Stimulated activated CD8-positive, alpha-beta memory T cell treated with anti-CD3 and anti-CD28 coated beads, Interleukin-12 subunit alpha, Interleukin-12 subunit beta, amount 100 ng/mL, for 4 hours (primary cell): Measurements from ENCODE around the gene UBE2E2.

ENCODE experiments used
- DNase-seq: peaks from one replicate; pipeline ENCODE4 v3.0.0-alpha.2; 2020; ENCODE audit warnings: low read depth

The UBE2E2 gene

GRCh38 chr3:23537101-23537551 is 334.0 kb downstream of the UBE2E2 start:
- DNase-seq = no peak

DNA sequence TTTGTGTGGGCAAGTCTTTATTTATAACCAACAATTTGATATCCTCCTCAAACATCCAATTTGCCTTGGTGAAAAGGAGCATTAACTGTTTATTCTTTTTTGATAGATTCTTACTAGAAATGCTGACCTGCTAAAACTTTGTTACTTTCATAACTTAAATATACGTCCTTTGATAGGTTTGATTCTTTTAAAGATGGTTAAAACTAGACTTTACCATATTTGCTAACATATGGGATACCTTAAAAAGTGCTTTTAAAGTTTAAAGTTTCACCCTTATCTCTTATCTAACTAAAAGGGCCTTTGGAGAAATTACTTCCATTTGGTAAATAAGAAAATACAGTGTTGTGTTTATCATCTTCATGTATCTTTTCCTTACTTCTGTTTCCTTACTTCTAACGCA is 336.1 kb downstream of the UBE2E2 start:
- DNase-seq = no peak

DNA sequence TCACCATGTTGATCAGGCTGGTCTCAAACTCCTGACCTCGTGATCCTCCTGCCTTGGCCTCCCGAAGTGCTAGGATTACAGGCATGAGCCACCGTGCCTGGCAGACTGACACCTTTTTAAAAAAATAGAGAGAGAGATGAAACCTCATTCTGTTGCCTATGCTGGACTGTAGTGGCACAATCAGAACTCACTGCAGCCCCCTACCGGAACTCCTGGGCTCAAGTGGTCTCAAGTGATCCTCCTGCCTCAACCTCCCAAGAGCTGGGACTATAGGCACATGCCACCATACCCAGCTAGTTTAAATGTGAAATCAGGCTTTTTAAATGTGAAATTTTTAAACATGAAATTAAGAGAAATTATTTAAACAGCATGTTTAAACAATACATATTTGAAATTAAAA is 337.5 kb downstream of the UBE2E2 start:
- DNase-seq = no peak

- DNase-seq = no peak
Measured at GRCh38 chr3:23542079-23542478, 339.0 kb downstream of the UBE2E2 start.

DNA sequence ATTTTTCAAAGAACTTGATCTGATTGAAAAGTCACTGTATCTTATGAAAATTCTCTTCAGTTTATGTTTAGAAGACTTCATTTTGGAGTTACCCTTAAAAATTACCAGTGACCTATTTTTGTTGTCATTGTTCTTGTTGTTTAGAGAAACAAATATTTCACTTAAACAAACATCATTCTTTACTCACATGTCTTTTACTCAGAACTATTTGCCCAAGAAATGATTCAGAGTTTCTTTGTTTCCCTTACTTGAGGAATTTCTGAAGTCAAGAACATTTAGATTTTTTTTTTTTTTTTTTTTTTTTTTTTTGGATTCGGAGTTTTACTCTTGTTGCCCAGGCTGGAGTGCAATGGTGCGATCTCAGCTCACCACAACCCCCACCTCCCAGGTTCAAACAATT is 343.1 kb downstream of the UBE2E2 start:
- no peak for DNase-seq

DNA sequence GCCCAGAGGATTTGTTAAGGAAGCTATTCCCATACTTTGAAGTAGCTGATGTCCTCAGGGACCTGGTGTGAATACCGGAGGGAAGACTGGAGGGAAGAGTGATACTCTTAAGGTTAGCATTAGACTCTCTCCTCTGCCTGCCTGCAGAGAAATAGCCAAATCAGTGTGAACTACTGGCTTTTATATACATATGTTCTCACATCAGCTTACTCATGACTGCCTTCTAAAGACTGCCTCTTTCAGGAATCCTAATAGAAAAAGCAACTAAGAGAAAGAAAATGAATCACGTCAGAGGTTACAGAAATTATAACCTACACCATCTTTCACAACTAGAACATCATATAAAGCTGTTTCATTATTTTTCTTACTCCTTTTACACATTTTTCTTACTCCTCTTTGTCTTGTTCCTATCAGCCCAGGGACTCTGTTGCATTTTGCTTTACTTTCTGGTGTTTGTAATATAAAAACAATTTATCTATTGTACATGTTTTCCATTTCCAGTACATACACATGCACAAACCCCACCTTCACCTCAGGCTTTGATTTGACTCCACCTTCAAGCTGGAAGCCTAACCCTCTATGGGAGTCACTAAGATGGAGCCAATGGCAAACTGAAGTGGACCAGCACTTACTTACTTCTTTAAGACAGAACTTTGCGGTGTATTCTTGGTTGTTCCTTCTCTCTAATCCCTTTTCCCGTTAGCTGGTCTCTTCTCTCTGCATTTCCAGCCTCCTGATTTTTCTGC is 345.0 kb downstream of the UBE2E2 start:
- no peak for DNase-seq

DNA sequence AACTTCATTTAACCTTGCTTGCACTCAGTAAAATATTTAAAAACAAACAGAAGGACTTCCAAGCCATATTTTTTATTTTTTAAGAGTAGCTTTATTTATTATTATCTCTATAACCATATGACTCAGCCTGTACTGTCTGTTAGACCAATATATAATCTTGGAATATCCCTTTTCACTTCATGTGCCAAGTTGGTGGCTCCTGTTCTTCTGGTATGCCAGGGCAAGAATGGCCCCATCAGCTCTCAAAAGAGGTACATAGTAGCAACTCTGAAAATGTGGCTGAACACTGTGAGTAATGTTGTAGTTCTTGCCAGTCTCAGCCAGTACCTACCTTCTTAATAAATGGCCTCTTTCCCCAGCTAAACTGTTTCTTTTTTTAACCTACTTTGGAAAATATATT is 345.6 kb downstream of the UBE2E2 start:
- DNase-seq = no peak

- no peak for DNase-seq
Measured at GRCh38 chr3:23549148-23549910, 346.2 kb downstream of the UBE2E2 start.

GRCh38 chr3:23550402-23550801 is 347.3 kb downstream of the UBE2E2 start:
- no peak for DNase-seq

GRCh38 chr3:23552506-23552905 is 349.4 kb downstream of the UBE2E2 start:
- no peak for DNase-seq

GRCh38 chr3:23553353-23553752 is 350.2 kb downstream of the UBE2E2 start:
- DNase-seq = no peak

DNA sequence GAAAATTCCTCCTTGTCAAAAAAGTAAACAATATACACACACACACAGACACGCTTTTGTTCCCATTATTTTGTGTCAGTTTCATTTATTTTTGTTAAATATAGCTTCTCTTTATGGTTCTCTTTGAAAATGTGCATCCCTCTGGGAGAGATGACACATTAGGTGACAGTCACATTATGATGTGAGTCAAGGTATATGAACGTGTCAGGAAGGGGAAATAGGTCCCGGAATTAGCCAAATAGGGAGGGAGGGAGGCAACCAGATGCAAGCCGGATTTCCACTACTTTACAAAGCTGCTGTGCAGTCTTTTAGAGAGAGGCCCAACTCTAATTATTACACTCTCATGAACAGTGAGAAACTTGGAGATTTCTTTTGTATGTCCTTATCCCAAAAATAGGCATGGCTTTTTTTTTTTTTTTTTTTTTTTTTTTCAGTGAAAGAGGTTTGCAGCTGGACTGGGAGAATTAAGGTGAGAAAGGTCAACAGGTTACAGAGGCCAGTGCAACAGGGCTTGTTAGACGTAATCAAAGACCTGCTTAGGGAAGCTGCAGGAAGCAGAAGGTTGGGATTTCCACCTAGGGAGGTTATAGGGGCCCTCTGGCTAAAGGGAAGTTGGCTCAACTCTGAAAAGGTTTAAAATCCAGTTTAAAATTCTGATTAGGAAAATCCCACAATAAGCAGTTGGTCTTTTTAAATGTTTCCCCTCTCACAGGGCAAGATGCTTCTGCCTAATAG is 362.1 kb downstream of the UBE2E2 start:
- DNase-seq = no peak

DNA sequence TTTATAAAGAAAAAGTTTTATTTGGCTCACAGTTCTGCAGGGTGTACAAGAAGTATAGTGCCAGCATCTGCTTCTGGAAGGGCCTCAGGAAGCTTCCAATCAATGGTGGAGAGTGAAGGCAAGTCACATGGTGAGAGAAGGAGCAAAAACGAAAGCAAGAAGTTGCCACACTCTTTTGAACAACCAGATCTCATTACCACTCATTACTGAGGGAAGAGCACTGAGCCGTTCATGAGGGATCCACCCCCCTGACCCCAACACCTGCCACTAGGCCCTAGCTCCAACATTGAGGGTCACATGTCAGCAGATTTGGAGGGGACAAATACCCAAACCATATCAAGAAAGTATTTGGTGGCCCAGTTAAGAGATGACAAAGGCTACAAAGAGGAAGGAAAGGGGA is 363.4 kb downstream of the UBE2E2 start:
- DNase-seq = no peak

- no peak for DNase-seq
Measured at GRCh38 chr3:23567917-23568316, 364.8 kb downstream of the UBE2E2 start.

- no peak for DNase-seq
Measured at GRCh38 chr3:23573827-23574226, 370.7 kb downstream of the UBE2E2 start.

DNA sequence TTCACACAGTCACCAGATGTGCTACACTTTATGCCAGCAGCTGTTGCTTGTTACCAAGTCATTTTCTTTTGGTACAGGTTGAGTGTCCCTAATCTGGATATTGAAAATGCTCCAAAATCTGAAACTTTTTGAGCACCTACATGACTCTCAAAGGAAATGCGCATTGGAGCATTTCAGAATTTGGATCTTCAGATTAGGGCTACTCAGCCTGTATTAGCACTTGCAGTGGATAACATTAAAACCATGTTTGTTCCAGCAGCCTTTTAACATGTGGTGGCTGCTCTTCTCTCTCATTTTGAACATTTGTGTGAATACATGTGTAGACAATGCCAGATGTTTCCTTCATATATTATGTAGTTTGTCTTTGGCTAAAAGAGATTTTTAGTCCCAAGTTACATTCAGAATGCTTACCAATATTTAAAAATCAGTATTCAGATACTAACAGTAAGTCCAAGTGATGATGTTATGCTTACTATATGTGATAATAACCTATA is 371.7 kb downstream of the UBE2E2 start:
- no peak for DNase-seq

- DNase-seq = no peak
Measured at GRCh38 chr3:23575697-23576096, 372.6 kb downstream of the UBE2E2 start.

DNA sequence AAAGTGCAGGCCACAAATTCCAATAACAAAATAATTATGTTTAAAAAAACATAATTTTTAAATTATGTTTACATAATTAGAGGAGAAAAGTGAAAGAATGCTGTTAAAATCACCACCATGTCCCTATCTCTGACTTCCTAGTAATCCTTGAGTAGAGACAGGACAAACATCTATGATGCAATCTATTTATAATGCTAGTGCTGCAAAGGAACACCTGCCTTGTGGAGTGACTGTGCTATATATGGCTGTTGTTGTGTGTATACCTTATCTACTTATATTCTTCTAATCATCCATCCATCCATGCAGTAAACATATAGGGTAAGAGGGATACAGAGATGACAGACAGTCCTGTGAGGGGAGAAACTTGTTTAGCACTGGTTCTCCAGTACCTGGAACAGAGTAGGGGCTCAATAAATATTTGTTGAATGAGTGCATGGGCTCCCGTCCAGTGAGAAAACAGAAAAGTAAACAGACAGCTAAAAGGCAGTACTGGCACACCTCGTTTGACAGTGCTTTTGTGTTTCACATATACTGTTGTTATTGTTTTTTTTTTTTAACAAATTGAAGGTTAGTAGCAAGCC is 373.3 kb downstream of the UBE2E2 start:
- no peak for DNase-seq

DNA sequence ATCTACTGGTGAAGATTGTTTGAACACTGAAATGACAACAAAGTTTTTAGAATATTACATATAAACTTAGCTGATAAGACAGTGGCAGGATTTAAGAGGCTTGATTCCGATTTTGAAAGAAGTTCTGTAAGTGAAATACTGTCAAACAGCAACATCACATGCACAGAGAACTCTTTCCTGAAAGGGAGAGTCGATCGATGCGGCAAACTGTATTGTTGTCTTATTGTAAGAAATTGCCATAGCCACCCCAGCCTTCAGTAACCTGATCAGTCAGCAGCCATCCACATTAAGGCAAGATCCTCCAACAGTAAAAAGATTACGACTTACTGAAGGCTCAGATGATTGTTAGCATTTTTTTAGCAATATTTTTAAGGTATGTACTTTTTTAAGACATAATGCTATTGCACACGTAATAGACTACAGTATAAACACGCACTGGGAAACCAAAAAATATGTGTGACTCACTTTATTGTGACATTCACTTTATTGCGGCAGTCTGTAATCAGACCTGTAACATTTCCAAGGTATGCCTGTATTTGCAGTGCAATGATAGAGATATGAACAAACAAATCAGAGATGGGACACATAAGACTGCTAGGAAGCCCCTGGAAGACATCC is 377.1 kb downstream of the UBE2E2 start:
- no peak for DNase-seq

DNA sequence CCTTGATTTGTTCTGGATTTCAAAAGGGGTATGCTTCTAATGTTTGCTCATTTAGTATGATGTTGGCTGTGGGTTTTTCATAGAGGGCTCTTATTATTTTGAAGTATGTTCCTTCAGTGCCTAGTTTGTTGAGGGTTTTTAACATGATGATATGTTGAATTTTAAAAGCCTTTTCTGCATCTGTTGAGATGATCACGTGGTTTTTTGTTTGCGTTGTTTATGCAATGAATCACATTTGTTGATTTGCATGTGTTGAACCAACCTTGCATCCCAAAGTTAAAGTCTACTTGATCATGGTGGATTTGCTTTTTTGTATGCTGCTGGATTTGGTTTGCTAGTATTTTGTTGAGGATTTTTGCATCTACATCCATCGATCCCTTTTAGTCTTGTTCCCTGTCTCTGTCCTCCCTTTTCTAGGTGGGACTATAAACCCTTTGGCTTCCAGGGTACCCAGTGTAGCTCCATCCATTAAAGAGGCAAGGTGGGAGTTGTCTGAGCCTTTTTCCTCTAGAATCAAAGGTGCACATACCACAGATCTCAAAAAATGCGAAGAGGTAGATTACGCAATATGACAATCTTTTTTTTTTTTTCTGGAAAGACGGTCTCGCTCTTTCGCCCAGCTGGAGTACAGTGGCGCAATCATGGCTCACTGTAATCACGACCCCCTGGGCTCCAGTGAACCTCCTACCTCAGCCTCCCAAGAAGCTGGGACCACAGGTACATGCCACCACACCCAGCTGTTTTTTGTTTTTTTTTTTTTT is 381.0 kb downstream of the UBE2E2 start:
- DNase-seq = no peak

DNA sequence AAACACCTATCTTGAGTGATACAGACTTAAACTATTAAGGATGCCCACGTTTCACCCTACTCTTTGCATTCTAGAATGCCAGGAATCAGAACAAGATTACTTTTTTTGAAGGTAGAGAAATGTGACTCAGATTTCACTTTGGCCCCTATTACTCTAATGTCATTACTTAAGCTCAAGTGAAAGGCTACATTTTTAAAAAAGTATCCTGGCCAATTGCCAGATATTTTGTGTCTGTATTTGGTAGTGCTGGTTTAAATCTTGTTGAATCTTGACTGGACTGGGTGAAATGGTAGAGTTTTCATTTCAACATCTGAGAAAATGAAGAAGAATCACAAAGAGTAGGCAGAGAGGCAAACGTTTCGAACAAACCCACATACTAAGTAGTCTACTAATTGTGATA is 384.4 kb downstream of the UBE2E2 start:
- DNase-seq = no peak
